IPS-18a (cell line): ENCODE data around the gene RFLNA.

Source experiments
- H3K27ac ChIP-seq: one replicate; pipeline ENCODE4 v1.5.1; 2013; ENCODE audit warnings: low read length
- H3K27me3 ChIP-seq: one replicate; pipeline ENCODE4 v1.6.1; 2013; ENCODE audit warnings: mild to moderate bottlenecking, low read length; ENCODE audit not compliant: control insufficient read depth, insufficient read depth
- H3K36me3 ChIP-seq: one replicate; pipeline ENCODE4 v1.6.1; 2013; ENCODE audit warnings: low read depth, low read length; ENCODE audit not compliant: control insufficient read depth
- H3K4me1 ChIP-seq: one replicate; pipeline ENCODE4 v1.6.1; 2013; ENCODE audit warnings: low read depth, low read length; ENCODE audit not compliant: control insufficient read depth
- H3K4me3 ChIP-seq: one replicate; pipeline ENCODE4 v1.5.1; 2013; ENCODE audit warnings: low read length
- H3K9ac ChIP-seq: one replicate; pipeline ENCODE4 v1.6.1; 2013; ENCODE audit warnings: mild to moderate bottlenecking, low read length, moderate library complexity
- H3K9me3 ChIP-seq: one replicate; pipeline ENCODE4 v1.6.1; 2013; ENCODE audit warnings: low read depth, low read length; ENCODE audit not compliant: control insufficient read depth

RFLNA gene

DNA sequence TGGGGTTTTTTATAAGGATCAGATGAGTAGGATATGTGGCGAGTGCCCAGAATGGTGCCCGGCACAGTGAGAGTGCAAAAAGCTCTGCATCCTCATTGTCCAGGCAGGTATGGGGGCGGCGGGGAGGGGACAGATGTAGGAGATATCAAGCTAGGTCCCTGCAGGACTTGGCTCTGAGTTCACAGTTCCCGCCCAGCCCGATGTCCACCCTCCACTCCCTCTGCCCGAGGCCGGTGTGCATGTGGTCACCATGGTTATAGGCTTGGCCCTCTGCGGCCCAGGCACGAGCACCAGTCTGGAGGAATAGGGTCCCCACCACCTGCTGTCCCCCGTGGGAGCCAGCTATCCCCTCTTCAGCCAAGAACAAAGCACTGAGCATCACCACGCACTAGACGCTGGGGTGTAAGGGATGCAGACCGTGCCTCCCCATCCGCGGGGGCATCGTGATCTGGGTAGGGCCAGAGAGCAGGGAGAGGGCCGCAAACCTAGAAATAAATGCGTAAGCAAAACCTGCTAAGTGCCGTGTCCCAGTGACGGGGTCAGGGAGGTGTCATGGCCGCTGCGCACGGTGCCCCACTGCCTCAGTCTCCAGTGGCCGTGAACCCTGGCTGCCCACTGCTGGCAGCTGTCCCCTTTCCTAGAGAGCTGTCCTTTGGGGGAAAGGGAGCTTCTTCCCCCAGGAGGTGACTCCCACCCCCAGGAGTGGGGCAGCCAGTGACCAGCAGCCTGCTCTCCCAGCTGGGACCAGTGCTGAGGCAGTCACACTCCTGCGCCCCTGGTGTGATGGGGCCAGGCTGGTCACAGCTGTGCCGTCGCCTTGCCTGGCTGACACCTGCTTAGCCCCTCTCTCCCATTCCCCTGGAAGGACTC lies 12.0 kb downstream of the RFLNA start:
- Histone ChIP-seq H3K4me1 (no peaks in the 10 kb centered on the region), H3K9ac (no peak overlapping the region), H3K4me3 (no peak overlapping the region), H3K9me3 (no peaks in the 10 kb centered on the region), H3K36me3 (no peaks in the 10 kb centered on the region), H3K27me3 (no peaks in the 10 kb centered on the region), H3K27ac (no peak overlapping the region)

DNA sequence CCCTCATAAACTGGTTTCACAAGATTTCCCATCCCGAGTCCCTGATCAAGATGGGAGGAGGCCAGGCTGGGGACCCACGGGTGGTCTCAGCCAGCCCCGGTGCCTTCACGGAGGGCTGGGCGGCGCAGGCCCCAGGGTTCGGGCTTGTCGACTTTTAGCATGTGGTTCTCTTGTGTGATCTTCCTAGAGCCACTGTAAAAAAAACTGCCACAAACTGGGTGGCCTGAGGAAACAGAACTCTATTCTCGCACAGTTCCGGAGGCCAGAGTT lies 12.6 kb downstream of the RFLNA start:
- no peak overlapping the region for H3K9ac ChIP-seq
- no peaks in the 10 kb centered on the region for H3K27me3 ChIP-seq
- no peaks in the 10 kb centered on the region for H3K36me3 ChIP-seq
- H3K4me1 ChIP-seq, result no peaks in the 10 kb centered on the region
- no peak overlapping the region for H3K27ac ChIP-seq
- H3K9me3 ChIP-seq, result no peaks in the 10 kb centered on the region
- no peak overlapping the region for H3K4me3 ChIP-seq

GRCh38 chr12:124308741-124309140 lies 13.8 kb downstream of the RFLNA start:
- no peak overlapping the region for H3K9ac ChIP-seq
- no peaks in the 10 kb centered on the region for H3K4me1 ChIP-seq
- H3K27me3 ChIP-seq, result no peaks in the 10 kb centered on the region
- H3K27ac ChIP-seq, result no peak overlapping the region
- H3K4me3 ChIP-seq, result no peak overlapping the region
- no peaks in the 10 kb centered on the region for H3K9me3 ChIP-seq
- H3K36me3 ChIP-seq, result no peaks in the 10 kb centered on the region

DNA sequence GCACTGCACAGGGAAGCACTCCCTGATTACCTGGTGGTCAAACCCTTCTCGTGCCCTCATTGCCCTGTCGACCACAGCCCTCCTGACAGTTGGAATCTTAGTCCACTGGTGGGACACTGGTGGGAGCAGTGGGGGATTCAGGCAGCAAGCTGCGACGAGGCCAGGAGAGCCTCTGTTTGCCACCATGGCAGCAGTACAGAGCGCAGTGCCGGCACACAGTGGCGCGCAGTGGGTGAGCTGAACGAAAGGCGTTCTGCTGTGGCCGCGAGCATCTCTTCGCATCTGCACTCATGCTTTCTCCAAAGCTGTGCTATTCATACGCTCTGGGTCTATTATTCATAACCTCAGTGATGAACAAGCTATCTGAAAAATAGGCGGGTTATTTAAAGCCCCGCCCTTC lies 14.3 kb downstream of the RFLNA start:
- Histone ChIP-seq H3K9ac (no peak overlapping the region), H3K4me3 (no peak overlapping the region), H3K9me3 (no peaks in the 10 kb centered on the region), H3K4me1 (no peaks in the 10 kb centered on the region), H3K27me3 (no peaks in the 10 kb centered on the region), H3K27ac (no peak overlapping the region), H3K36me3 (no peaks in the 10 kb centered on the region)

GRCh38 chr12:124309744-124310143 lies 14.9 kb downstream of the RFLNA start:
- no peaks in the 10 kb centered on the region for H3K27me3 ChIP-seq
- no peaks in the 10 kb centered on the region for H3K9me3 ChIP-seq
- no peak overlapping the region for H3K4me3 ChIP-seq
- no peaks in the 10 kb centered on the region for H3K36me3 ChIP-seq
- H3K9ac ChIP-seq, result no peak overlapping the region
- H3K27ac ChIP-seq, result no peak overlapping the region
- no peaks in the 10 kb centered on the region for H3K4me1 ChIP-seq

DNA sequence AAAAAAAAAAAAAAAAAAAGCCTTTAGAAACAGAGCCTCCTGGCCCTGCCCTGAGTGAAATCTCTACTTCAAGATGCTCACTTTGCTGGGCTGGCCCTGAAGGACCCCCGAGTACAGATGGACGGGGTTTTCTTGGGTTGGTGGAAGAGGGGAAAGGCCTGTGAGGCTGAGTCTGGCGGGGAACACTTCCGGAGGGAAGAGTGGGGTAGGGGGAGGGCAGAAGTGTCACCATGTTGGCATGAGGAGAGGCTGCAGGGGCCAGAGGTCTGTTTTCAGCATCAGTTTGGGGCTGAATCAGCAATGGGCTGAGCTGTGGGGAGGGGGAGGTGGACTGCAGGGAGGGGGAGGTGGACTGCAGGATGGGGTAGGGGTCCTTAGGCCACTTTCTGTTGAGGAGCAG lies 15.3 kb downstream of the RFLNA start:
- Histone ChIP-seq H3K9ac (no peak overlapping the region), H3K27me3 (no peaks in the 10 kb centered on the region), H3K36me3 (no peaks in the 10 kb centered on the region), H3K4me1 (no peaks in the 10 kb centered on the region), H3K27ac (no peak overlapping the region), H3K9me3 (no peaks in the 10 kb centered on the region), H3K4me3 (no peak overlapping the region)

DNA sequence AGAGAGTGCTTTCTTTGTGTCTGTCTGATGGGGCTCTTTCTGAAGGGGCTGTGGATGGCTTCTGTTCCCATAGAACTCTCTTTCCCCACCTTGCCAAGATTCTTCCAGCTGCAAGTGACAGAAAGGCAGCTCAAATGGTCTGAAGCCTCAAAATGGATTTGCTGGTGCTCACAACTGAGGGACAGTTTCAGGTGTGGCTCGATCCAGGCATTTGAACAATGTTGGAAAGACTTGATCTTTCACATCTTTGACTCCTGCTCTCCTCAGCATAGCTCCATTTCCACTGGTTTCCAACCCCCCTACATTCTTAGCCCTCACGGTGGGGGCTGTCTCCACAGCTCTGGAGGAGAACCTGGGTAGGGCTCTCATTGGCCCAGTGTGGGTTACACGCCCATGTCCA lies 15.9 kb downstream of the RFLNA start:
- Histone ChIP-seq H3K9ac (no peak overlapping the region), H3K27me3 (no peaks in the 10 kb centered on the region), H3K4me1 (no peaks in the 10 kb centered on the region), H3K4me3 (no peak overlapping the region), H3K9me3 (no peaks in the 10 kb centered on the region), H3K27ac (no peak overlapping the region), H3K36me3 (no peaks in the 10 kb centered on the region)

DNA sequence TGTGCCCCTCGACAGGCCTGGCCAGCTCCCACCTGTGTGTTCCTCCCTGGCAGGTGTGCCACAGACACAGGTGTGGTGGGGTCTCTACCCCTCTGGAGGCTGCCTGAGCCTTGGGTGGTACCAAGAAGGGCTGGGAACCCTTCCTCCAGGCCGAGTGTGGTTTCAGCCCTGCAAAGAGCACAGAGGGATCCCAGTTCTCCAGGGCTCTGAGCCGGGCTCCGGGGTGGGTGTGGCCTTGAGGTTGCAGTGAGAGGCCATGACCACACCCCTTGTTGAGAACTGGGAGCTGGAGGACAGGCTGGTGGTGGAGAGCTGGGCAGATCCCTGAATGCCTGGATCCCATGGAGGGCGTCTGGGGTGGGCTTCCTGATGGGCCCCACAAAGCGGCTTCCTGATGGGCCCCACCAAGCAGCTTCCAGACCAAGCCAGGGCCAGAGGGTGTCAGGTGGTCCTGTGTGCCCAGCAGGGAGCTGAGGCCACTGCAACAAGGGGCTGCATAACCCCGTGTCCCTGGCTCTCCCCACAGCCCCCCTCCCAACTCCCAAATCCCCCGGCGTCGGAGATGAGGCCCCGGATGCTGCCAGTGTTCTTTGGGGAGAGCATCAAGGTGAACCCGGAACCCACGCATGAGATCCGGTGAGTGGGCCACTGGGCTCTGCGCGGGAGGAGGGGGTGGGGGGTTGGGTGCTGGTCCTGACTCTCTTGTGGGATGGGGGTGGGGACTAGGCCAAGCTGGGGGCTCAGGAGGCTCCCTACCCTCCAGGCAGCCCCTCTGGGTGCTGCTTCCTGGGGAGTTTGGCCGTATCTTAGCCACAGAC lies 16.6 kb downstream of the RFLNA start:
- Histone ChIP-seq H3K4me1 (peaks cover 1% of the 10 kb centered on the region), H3K9ac (no peak overlapping the region), H3K9me3 (no peaks in the 10 kb centered on the region), H3K36me3 (no peaks in the 10 kb centered on the region), H3K27ac (no peak overlapping the region), H3K4me3 (no peak overlapping the region), H3K27me3 (no peaks in the 10 kb centered on the region)

- Histone ChIP-seq H3K9ac (no peak overlapping the region), H3K4me3 (no peak overlapping the region), H3K4me1 (peaks cover 7% of the 10 kb centered on the region), H3K36me3 (no peaks in the 10 kb centered on the region), H3K27me3 (no peaks in the 10 kb centered on the region), H3K9me3 (no peaks in the 10 kb centered on the region), H3K27ac (no peak overlapping the region)
Measured at GRCh38 chr12:124312601-124313000, 17.7 kb downstream of the RFLNA start.

- Histone ChIP-seq H3K4me1 (peaks cover 19% of the 10 kb centered on the region), H3K36me3 (no peaks in the 10 kb centered on the region), H3K9me3 (no peaks in the 10 kb centered on the region)
Measured at GRCh38 chr12:124314207-124314606, 19.3 kb downstream of the RFLNA start.

GRCh38 chr12:124314766-124315165 lies 19.9 kb downstream of the RFLNA start:
- Histone ChIP-seq H3K36me3 (no peaks in the 10 kb centered on the region), H3K4me1 (peaks cover 19% of the 10 kb centered on the region), H3K9me3 (no peaks in the 10 kb centered on the region), H3K4me3 (no peak overlapping the region), H3K9ac (no peak overlapping the region), H3K27me3 (no peaks in the 10 kb centered on the region), H3K27ac (no peak overlapping the region)

More at GRCh38 chr12:124314207-124314606, 19.3 kb downstream of the RFLNA start:
- no peaks in the 10 kb centered on the region for H3K27me3 ChIP-seq
- no peak overlapping the region for H3K9ac ChIP-seq
- H3K4me3 ChIP-seq, result no peak overlapping the region
- no peak overlapping the region for H3K27ac ChIP-seq
